Ascending aorta (tissue), 2 donors: ENCODE measurements around the gene PLXNA3. TPM values are rescaled to one million over a fixed set of nuclear protein-coding genes. Genes with fewer than 3 reads are reported as not detected.

Experiments used
- DNase-seq, 2 donors: peaks; one replicate each; pipeline ENCODE4 v3.0.0-alpha.2; 2019; ENCODE audit warnings: low spot score in 2 of 2
- H3K27ac ChIP-seq, 2 donors: fragments of 200-600 bp; sonication (generic); one replicate each; pipeline ENCODE4 v1.5.1; 2016 to 2017; ENCODE audit warnings: mild to moderate bottlenecking in 1 of 2
- H3K27me3 ChIP-seq: fragments of 200-600 bp; sonication (generic); one replicate; pipeline ENCODE4 v1.5.1; 2017
- H3K36me3 ChIP-seq, 2 donors: fragments of 200-600 bp; sonication (generic); one replicate each; pipeline ENCODE4 v1.5.1; 2016
- H3K4me1 ChIP-seq, 2 donors: fragments of 200-600 bp; sonication (generic); one replicate each; pipeline ENCODE4 v1.5.1; 2016 to 2017; ENCODE audit warnings: mild to moderate bottlenecking in 1 of 2
- H3K4me3 ChIP-seq, 2 donors: fragments of 200-600 bp; sonication (generic); one replicate each; pipeline ENCODE4 v1.5.1; 2016 to 2017; ENCODE audit warnings: mild to moderate bottlenecking in 1 of 2
- H3K9me3 ChIP-seq, 2 donors: fragments of 200-600 bp; sonication (generic); one replicate each; pipeline ENCODE4 v1.5.1; 2016
- CTCF ChIP-seq, 3 experiments: fragments of 200-600 bp in 2 of 3; fragments of 450-650 bp in 1 of 3; sonication (generic) in 2 of 3; IDR thresholded peaks; one replicate each; pipeline ENCODE4 v1.5.1; 2016 to 2019; ENCODE audit warnings: antibody characterized with exemption in 3 of 3, mild to moderate bottlenecking in 1 of 3, moderate library complexity in 1 of 3
- intact Hi-C: fragments of 100-400 bp; cut with DNase I; formaldehyde crosslinking; loops from one replicate; pipeline ENCODE4 v1.15.1; 2023
- total RNA-seq: library from RNA; depleted of rRNA; stranded (reverse); fragments of >200 nt; gene quantifications from one replicate; pipeline ENCODE4 v1.1.0, GENCODE V29; 2016

PLXNA3 gene
- total RNA-seq, 1 donor from 2014 or later: 10.0 TPM

GRCh38 chrX:154477891-154478477 lies 19.9 kb downstream of the PLXNA3 start:
- intact Hi-C loops: loop anchor here (1.0 to 5.0 kb wide), 3 partner anchors 36 to 66 kb away; partner anchors contain the start of genes ATP6AP1, FAM50A and TAFAZZIN
- H3K27ac ChIP-seq: peak overlapping the region; percentile 73 to 74
- no peak for DNase-seq
- H3K4me3 ChIP-seq: peak overlapping the region; percentile 57 to 69
- no peaks in the 10 kb centered on the region for H3K4me1 ChIP-seq
- no peaks in the 10 kb centered on the region for H3K9me3 ChIP-seq
- H3K36me3 ChIP-seq: peaks cover 0 to 2% of the 10 kb centered on the region in 2 donors
- no peak for TF ChIP-seq CTCF (IDR thresholded peaks at IDR 0.05)
- H3K27me3 ChIP-seq: no peaks in the 10 kb centered on the region

GRCh38 chrX:154478728-154479622 lies 20.9 kb downstream of the PLXNA3 start, which contains the start of gene LAGE3:
Gene LAGE3 (minus strand): TSS chrX:154479281. CDS start chrX:154478915, 366 bp downstream.
- Histone ChIP-seq H3K27me3 (no peaks in the 10 kb centered on the region), H3K36me3 (no peaks in the 10 kb centered on the region), H3K27ac (peak within 1 kb of the TSS; percentile 73 to 76), H3K4me1 (no peaks in the 10 kb centered on the region), H3K9me3 (no peaks in the 10 kb centered on the region), H3K4me3 (peak within 1 kb of the TSS; percentile 57 to 69)
- intact Hi-C loops: loop anchor here (1.0 to 5.0 kb wide), 4 partner anchors 37 to 67 kb away; partner anchors contain the start of genes ATP6AP1, FAM3A, FAM50A and TAFAZZIN
- TF ChIP-seq CTCF (IDR thresholded peaks at IDR 0.05): no peak
- peak; percentile 76 to 95 for DNase-seq

- no peaks in the 10 kb centered on the region for H3K36me3 ChIP-seq
- no peak overlapping the region for H3K27ac ChIP-seq
- H3K9me3 ChIP-seq: no peaks in the 10 kb centered on the region
- TF ChIP-seq CTCF (IDR thresholded peaks at IDR 0.05): no peak
- H3K27me3 ChIP-seq: no peaks in the 10 kb centered on the region
- no peak overlapping the region for H3K4me3 ChIP-seq
- intact Hi-C loops: no loop called here
- peaks cover 0 to 6% of the 10 kb centered on the region in 2 donors for H3K4me1 ChIP-seq
- no peak for DNase-seq
Measured at GRCh38 chrX:154481195-154481594, 23.1 kb downstream of the PLXNA3 start.

- no peak overlapping the region for H3K4me3 ChIP-seq
- no peaks in the 10 kb centered on the region for H3K36me3 ChIP-seq
- no peak for DNase-seq
- H3K27ac ChIP-seq: no peak overlapping the region
- intact Hi-C loops: no loop called here
- no peak for TF ChIP-seq CTCF (IDR thresholded peaks at IDR 0.05)
- no peaks in the 10 kb centered on the region for H3K27me3 ChIP-seq
- peaks cover 0 to 6% of the 10 kb centered on the region in 2 donors for H3K4me1 ChIP-seq
- H3K9me3 ChIP-seq: no peaks in the 10 kb centered on the region
Measured at GRCh38 chrX:154481911-154482601, 24.0 kb downstream of the PLXNA3 start.

GRCh38 chrX:154482786-154483185 lies 24.7 kb downstream of the PLXNA3 start:
- peaks cover 0 to 6% of the 10 kb centered on the region in 2 donors for H3K4me1 ChIP-seq
- no peak for DNase-seq
- H3K9me3 ChIP-seq: no peaks in the 10 kb centered on the region
- no peak overlapping the region for H3K4me3 ChIP-seq
- no peak for TF ChIP-seq CTCF (IDR thresholded peaks at IDR 0.05)
- H3K27ac ChIP-seq: no peak overlapping the region
- peaks cover 0 to 2% of the 10 kb centered on the region in 2 donors for H3K36me3 ChIP-seq
- no peaks in the 10 kb centered on the region for H3K27me3 ChIP-seq
- intact Hi-C loops: no loop called here
